IPS-18a (cell line): Measurements from ENCODE around the gene MLYCD.

ENCODE experiments used
- H3K27ac ChIP-seq: one replicate; pipeline ENCODE4 v1.5.1; 2013; ENCODE audit warnings: low read length
- H3K27me3 ChIP-seq: one replicate; pipeline ENCODE4 v1.6.1; 2013; ENCODE audit warnings: mild to moderate bottlenecking, low read length; ENCODE audit not compliant: control insufficient read depth, insufficient read depth
- H3K36me3 ChIP-seq: one replicate; pipeline ENCODE4 v1.6.1; 2013; ENCODE audit warnings: low read depth, low read length; ENCODE audit not compliant: control insufficient read depth
- H3K4me1 ChIP-seq: one replicate; pipeline ENCODE4 v1.6.1; 2013; ENCODE audit warnings: low read depth, low read length; ENCODE audit not compliant: control insufficient read depth
- H3K4me3 ChIP-seq: one replicate; pipeline ENCODE4 v1.5.1; 2013; ENCODE audit warnings: low read length
- H3K9ac ChIP-seq: one replicate; pipeline ENCODE4 v1.6.1; 2013; ENCODE audit warnings: mild to moderate bottlenecking, low read length, moderate library complexity
- H3K9me3 ChIP-seq: one replicate; pipeline ENCODE4 v1.6.1; 2013; ENCODE audit warnings: low read depth, low read length; ENCODE audit not compliant: control insufficient read depth

The MLYCD gene

DNA sequence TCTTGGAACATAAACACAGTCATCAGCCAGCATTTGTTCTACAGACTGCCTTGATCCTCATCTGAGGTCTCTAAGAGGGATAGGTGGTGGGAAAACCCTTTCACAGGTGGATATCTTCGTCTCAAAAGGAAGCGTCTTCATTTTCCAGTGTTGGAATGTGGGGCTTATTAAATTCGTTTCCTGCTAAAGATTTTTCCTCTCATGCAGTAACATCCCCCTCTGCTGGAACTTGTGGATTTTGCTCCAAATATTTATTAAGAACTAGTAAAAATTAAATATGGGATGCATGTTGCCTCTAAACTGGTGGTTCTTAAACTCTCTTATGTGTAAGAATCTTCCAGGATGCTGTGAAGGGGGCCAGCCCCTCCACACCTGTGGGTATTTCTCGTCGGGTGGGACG lies 20.1 kb upstream of the MLYCD start:
- no peaks in the 10 kb centered on the region for H3K27me3 ChIP-seq
- no peaks in the 10 kb centered on the region for H3K9me3 ChIP-seq
- H3K9ac ChIP-seq: no peak overlapping the region
- H3K27ac ChIP-seq: no peak overlapping the region
- H3K4me3 ChIP-seq: no peak overlapping the region
- H3K4me1 ChIP-seq: peaks cover 6% of the 10 kb centered on the region
- no peaks in the 10 kb centered on the region for H3K36me3 ChIP-seq

DNA sequence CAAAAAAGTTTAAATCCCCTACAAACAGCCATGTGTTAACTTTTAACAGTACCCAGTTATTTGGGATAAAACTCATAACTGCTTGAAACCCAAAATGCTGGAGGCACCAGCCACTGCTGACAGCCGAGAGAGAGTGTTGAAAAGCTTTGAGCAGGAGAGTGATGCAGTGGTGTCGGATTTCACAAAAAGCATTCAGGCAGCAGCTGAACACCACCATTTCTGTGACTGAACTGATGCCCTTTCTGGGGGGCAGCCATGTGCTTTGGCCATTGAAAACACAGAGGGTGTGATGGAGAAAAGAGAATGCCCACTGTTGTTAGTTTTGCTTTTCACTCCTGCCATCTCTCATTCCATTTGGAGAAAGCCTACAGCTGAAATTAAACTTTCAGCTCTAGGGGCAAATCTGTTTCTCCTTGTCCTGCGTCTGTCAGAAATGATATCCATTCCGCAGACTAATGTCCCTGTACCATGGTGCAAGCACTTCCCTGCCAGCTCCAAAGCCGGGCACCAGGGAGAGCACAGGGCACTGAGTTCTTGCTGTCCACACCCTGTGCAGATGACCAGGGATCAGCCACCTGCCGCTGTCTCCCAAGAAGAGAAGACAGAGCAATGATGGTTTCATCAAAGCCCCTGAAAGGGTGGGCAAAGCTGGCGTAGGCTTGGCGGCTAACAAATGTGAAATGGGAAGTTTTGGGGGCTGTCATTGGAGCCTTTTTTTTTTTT lies 16.6 kb upstream of the MLYCD start:
- no peaks in the 10 kb centered on the region for H3K36me3 ChIP-seq
- H3K9me3 ChIP-seq: no peaks in the 10 kb centered on the region
- no peak overlapping the region for H3K9ac ChIP-seq
- H3K4me3 ChIP-seq: no peak overlapping the region
- no peak overlapping the region for H3K27ac ChIP-seq
- no peaks in the 10 kb centered on the region for H3K27me3 ChIP-seq
- H3K4me1 ChIP-seq: peaks cover 6% of the 10 kb centered on the region

DNA sequence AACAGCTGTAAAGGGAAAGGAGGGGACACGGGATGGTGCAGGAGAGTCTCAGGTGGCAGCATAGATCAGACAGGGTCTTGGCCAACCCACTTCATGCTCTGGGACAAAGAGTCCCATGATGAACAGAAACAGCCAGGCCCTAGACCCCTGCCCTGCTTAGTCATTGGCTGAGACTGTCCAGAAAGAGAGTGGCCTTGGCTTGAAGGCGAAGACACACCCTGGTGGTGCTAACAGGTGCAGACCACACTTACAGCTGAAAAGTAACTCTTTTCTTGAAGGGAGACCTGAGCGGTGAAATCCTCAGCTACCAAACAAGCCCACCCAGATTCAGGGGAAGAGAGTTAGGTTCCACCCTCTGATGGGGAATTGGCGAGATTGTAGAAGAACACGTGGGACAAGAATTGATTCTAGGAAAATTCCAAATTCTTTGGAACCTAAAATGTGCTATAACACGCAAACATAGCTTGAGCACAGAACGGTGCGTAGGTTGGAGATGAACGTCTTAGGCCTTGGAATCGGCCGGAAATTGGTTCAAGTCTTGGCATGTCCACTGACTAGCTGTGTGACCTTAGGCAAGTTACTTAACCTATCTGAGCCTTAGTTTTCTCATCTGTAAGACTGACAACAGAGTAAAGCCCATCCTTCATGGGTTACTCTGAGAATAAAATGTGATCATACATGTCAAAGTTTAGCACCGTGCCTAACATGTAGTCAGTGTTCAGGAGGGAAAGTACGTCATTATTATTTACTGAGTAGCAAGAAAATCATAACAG lies 12.5 kb upstream of the MLYCD start:
- H3K9ac ChIP-seq: no peak overlapping the region
- H3K9me3 ChIP-seq: no peaks in the 10 kb centered on the region
- H3K27me3 ChIP-seq: no peaks in the 10 kb centered on the region
- no peaks in the 10 kb centered on the region for H3K36me3 ChIP-seq
- H3K27ac ChIP-seq: no peak overlapping the region
- peaks cover 6% of the 10 kb centered on the region for H3K4me1 ChIP-seq
- H3K4me3 ChIP-seq: no peak overlapping the region

DNA sequence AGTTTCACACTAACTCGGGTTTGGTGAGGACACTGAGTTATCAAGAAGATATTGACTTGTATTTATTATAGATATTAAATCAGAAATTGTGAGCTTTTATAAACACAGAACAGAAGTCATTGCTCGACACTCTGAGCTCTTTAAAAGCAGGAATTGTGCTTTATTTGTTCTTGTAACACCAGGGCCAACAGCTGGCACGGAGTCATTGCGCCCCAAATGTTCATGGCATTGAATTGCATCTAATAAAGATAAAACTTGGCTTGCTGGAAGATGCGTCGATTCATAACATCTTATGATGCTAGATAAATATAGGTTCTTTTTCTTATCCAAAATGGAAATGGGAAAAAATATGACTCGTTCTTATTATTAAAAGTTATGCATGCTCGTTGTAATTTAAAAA lies 11.8 kb upstream of the MLYCD start:
- H3K4me1 ChIP-seq: peaks cover 5% of the 10 kb centered on the region
- H3K27ac ChIP-seq: no peak overlapping the region
- no peaks in the 10 kb centered on the region for H3K36me3 ChIP-seq
- no peak overlapping the region for H3K9ac ChIP-seq
- no peaks in the 10 kb centered on the region for H3K27me3 ChIP-seq
- H3K9me3 ChIP-seq: peaks cover 5% of the 10 kb centered on the region
- H3K4me3 ChIP-seq: no peak overlapping the region

DNA sequence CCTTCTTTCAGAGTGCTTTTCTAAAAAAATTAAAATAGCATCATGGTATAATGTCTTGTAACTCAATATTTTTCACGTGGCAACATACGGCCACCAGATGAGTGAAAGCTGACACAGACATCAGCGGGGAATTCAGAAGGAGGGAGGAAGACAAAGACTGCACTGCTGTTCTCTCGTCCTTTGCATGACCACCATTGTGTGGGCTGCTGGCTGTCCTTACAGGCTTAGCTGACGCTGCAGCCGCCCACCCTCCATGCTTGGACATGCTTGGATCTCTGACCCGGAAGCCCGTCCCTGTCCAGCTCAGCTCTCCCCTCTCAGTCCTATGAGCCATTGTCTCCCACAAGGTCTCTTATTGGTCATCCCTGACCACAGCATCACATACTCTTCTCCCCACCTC lies 11.4 kb upstream of the MLYCD start:
- H3K4me1 ChIP-seq: peaks cover under 1% of the 10 kb centered on the region
- no peaks in the 10 kb centered on the region for H3K27me3 ChIP-seq
- H3K4me3 ChIP-seq: no peak overlapping the region
- no peak overlapping the region for H3K9ac ChIP-seq
- peaks cover 5% of the 10 kb centered on the region for H3K9me3 ChIP-seq
- H3K36me3 ChIP-seq: no peaks in the 10 kb centered on the region
- no peak overlapping the region for H3K27ac ChIP-seq

DNA sequence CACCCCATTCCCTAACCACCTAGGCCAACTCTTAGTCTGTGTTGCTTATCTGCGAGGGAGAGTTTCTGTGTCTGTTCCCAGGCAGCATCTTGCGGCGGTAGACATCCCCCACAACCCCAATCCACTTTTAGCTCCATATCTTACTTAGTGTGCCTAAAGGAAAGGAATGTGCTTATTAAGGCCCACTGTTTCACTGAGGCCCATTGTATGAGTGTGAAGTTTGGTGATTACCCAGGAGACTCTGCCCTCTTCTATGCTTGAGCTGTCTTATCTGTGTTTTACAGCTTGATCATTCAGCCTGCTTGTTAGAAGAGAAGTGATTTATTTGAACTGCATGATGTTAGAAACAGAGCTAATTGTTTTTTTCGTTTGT lies 10.3 kb upstream of the MLYCD start:
- Histone ChIP-seq H3K4me1 (no peaks in the 10 kb centered on the region), H3K4me3 (no peak overlapping the region), H3K27me3 (no peaks in the 10 kb centered on the region), H3K27ac (no peak overlapping the region), H3K9me3 (peaks cover 5% of the 10 kb centered on the region), H3K9ac (no peak overlapping the region), H3K36me3 (no peaks in the 10 kb centered on the region)

DNA sequence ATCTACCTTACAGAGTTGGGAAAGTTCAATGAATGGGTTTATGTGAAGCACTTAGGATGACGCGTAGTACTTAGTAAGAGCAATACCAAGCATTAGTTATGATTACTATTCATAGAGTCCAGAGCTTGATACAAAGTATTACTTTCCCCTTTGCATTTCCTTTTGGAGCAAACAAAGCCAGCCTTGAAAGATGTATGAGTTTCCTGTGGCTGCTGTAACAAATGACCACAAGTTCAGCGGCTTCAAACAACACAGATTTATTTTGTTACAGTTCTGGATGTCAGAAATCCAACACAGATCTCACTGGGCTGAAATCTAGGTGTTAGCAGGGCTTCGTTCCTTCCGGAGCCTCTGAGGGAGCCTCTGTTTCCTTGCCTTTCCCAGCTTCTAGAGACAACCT lies 8.6 kb upstream of the MLYCD start:
- H3K27me3 ChIP-seq: no peaks in the 10 kb centered on the region
- H3K4me3 ChIP-seq: no peak overlapping the region
- H3K36me3 ChIP-seq: no peaks in the 10 kb centered on the region
- peaks cover 5% of the 10 kb centered on the region for H3K9me3 ChIP-seq
- H3K27ac ChIP-seq: no peak overlapping the region
- H3K9ac ChIP-seq: no peak overlapping the region
- no peaks in the 10 kb centered on the region for H3K4me1 ChIP-seq

DNA sequence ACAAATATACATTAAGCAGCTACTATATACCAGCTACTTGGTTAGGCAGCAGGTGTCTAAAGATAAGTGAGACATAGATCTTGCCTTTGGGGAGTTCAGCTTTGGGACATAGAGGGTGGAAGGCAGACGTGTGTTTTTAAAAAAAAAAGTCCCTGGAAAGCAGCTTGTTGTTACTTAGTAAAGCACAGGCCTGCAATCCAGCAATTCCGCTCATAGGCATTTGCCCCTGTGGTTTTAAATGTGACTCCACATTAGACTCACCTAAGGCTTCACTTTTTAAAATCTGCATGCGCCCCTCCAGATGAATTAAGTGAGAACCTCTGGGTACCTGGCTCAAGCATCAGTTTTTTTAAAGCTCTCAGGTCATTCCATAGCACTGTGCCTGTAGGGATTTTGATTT lies 7.2 kb upstream of the MLYCD start:
- H3K36me3 ChIP-seq: no peaks in the 10 kb centered on the region
- no peaks in the 10 kb centered on the region for H3K27me3 ChIP-seq
- no peaks in the 10 kb centered on the region for H3K4me1 ChIP-seq
- H3K9ac ChIP-seq: no peak overlapping the region
- H3K9me3 ChIP-seq: peaks cover 5% of the 10 kb centered on the region
- no peak overlapping the region for H3K27ac ChIP-seq
- H3K4me3 ChIP-seq: no peak overlapping the region

DNA sequence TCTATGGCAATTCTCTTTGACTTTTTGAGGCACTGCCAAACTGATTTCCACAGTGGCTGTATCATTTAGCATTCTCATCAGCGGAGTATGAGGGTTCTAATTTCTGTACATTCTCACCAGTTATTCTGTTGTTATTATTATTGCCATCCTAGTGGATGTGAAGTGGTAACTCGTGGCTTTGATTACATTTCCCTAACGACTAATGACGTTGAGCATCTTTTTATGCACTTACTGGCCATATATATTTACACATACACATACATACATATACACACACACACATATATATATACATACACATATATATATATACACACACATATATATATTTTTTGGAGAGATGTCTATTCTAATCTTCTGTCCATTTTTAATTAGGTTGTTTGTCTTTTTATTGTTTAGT lies 3.7 kb upstream of the MLYCD start:
- Histone ChIP-seq H3K27me3 (peaks cover 8% of the 10 kb centered on the region), H3K36me3 (no peaks in the 10 kb centered on the region), H3K27ac (no peak overlapping the region), H3K4me3 (no peak overlapping the region), H3K9me3 (peaks cover 5% of the 10 kb centered on the region), H3K9ac (no peak overlapping the region), H3K4me1 (peaks cover 11% of the 10 kb centered on the region)

DNA sequence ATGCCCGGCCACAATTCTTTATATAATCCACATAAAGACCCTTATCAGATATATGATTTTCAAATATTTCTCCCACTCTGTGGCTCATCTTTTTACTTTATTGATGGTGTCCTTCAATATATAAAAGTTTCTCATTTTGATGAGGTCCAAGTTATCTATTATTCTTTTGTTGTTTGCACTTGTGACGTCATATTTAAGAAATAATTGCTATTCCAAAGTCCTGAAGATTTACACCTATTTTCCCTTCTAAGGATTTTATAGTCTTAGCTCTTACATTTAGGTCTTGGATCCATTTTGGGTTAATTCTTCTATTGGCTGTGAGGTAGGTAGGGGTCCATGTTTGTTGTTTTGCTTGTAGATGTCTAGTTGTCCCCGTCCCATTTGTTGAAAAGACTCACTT lies 3.0 kb upstream of the MLYCD start:
- Histone ChIP-seq H3K4me3 (no peak overlapping the region), H3K36me3 (no peaks in the 10 kb centered on the region), H3K9ac (no peak overlapping the region), H3K27ac (no peak overlapping the region), H3K9me3 (peaks cover 5% of the 10 kb centered on the region), H3K27me3 (peaks cover 8% of the 10 kb centered on the region), H3K4me1 (peaks cover 11% of the 10 kb centered on the region)

DNA sequence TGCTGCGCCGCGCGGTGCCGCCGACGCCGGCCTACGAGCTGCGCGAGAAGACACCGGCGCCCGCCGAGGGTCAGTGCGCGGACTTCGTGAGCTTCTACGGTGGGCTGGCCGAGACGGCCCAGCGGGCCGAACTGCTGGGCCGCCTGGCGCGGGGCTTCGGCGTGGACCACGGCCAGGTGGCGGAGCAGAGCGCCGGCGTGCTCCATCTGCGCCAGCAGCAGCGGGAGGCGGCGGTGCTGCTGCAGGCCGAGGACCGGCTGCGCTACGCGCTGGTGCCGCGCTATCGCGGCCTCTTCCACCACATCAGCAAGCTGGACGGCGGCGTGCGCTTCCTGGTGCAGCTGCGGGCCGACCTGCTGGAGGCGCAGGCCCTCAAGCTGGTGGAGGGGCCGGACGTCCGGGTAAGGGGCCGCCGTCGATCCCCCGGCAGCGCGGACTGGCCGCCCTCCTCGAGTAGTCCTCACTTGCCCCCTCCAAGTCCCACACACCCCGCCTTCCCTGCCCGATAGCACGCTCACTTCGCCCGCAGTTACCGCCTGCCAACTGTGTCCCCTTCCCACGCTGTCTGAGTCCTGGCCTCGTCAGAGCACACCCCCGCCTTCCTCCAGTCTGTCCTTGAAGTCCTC lies 470 bp downstream of the MLYCD start:
- H3K4me3 ChIP-seq: peak overlapping the region; percentile 60
- no peak overlapping the region for H3K9ac ChIP-seq
- no peaks in the 10 kb centered on the region for H3K36me3 ChIP-seq
- no peaks in the 10 kb centered on the region for H3K9me3 ChIP-seq
- peaks cover 11% of the 10 kb centered on the region for H3K4me1 ChIP-seq
- H3K27ac ChIP-seq: no peak overlapping the region
- peaks cover 8% of the 10 kb centered on the region for H3K27me3 ChIP-seq
